GM19467 (cell line): ENCODE results near the gene CNKSR3.

Experiments used
- ATAC-seq: cut with Tn5 transposase; IDR thresholded peaks from one replicate; pipeline ENCODE4 v1.9.1; 2021; ENCODE audit warnings: mild to moderate bottlenecking, moderate library complexity; ENCODE audit not compliant: unreplicated experiment

CNKSR3 gene

GRCh38 chr6:154356690-154357089, 153.8 kb downstream of the CNKSR3 start, which contains the start of gene IPCEF1:
Gene IPCEF1, minus strand, starts transcription at chr6:154356803. Its CDS starts 90,856 bp downstream, at chr6:154265947.
- ATAC-seq: no peak

- ATAC-seq: no peak
These were observed 154.4 kb downstream of the CNKSR3 start for GRCh38 chr6:154356113-154356512.

- no peak for ATAC-seq
These were observed 156.2 kb downstream of the CNKSR3 start for GRCh38 chr6:154354265-154354777.

- no peak for ATAC-seq
These were observed 156.9 kb downstream of the CNKSR3 start for GRCh38 chr6:154353626-154354025.

- ATAC-seq: peak; percentile 51
These were observed 157.4 kb downstream of the CNKSR3 start for GRCh38 chr6:154352898-154353585.

GRCh38 chr6:154350293-154350692, 160.2 kb downstream of the CNKSR3 start:
- ATAC-seq: no peak

- ATAC-seq: no peak
These were observed 162.5 kb downstream of the CNKSR3 start for GRCh38 chr6:154347981-154348380.

- ATAC-seq: no peak
These were observed 164.7 kb downstream of the CNKSR3 start for GRCh38 chr6:154345811-154346210.

- ATAC-seq: no peak
These were observed 166.8 kb downstream of the CNKSR3 start for GRCh38 chr6:154343473-154344308.

GRCh38 chr6:154341871-154342270, 168.6 kb downstream of the CNKSR3 start:
- no peak for ATAC-seq

GRCh38 chr6:154341336-154341735, 169.1 kb downstream of the CNKSR3 start:
- ATAC-seq: no peak
